Measurements from ENCODE around the gene RALGPS1.

Gene RALGPS1

DNA sequence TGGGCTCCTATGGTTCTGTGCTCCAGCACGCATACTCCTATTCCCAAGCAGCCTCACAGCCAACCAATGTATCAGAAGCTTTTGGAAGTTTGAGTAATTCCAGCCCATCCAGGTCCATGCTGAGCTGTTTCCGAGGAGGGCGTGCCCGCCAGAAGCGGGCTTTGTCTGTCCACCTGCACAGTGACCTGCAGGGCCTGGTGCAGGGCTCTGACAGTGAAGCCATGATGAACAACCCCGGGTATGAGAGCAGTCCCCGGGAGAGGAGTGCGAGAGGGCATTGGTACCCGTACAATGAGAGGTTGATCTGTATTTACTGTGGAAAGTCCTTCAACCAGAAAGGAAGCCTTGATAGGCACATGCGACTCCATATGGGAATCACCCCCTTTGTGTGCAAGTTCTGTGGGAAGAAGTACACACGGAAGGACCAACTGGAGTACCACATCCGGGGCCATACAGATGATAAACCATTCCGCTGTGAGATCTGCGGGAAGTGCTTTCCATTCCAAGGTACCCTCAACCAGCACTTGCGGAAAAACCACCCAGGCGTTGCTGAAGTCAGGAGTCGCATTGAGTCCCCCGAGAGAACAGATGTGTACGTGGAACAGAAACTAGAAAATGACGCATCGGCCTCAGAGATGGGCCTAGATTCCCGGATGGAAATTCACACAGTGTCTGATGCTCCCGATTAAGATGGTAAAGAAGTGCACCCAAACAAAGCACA is 34.2 kb upstream of the RALGPS1 start:
- H3K36me3 ChIP-seq: peaks cover 65% of the 10 kb centered on the region
- no peak overlapping the region for H3K4me3 ChIP-seq
- no peaks in the 10 kb centered on the region for H3K4me1 ChIP-seq
- H4K20me1 ChIP-seq: peaks cover 90% of the 10 kb centered on the region
- no peak overlapping the region for H3K9ac ChIP-seq
- no peaks in the 10 kb centered on the region for H3K27me3 ChIP-seq
- no peak for TF ChIP-seq Cebpa-rat (IDR thresholded peaks at IDR 0.05)
- H3K27ac ChIP-seq: no peak overlapping the region
- H3K4me2 ChIP-seq: no peak overlapping the region
- no peaks in the 10 kb centered on the region for H3K9me3 ChIP-seq

DNA sequence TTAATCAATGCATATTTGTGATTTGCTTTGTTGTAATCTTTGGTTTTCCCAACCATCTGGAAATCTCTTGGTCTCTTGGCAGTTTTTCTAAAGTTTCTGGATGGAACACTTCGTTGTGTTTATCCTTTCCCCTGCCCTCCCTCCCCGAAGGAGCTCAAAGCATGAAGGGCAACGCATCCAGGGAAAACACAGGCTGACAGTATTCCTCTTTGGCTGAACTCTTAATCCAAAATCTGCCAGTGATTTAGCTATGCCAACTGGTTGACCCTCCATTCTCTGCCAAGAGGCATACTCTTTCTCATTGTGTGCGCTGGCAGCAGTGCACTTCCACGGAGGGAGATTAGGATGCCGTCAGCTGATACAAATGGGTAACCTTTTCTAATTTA is 33.6 kb upstream of the RALGPS1 start:
- H3K4me2 ChIP-seq: no peak overlapping the region
- no peak overlapping the region for H3K4me3 ChIP-seq
- TF ChIP-seq Cebpa-rat (IDR thresholded peaks at IDR 0.05): no peak
- peaks cover 95% of the 10 kb centered on the region for H4K20me1 ChIP-seq
- H3K9ac ChIP-seq: no peak overlapping the region
- no peaks in the 10 kb centered on the region for H3K4me1 ChIP-seq
- no peak overlapping the region for H3K27ac ChIP-seq
- H3K27me3 ChIP-seq: no peaks in the 10 kb centered on the region
- H3K9me3 ChIP-seq: no peaks in the 10 kb centered on the region
- H3K36me3 ChIP-seq: peaks cover 68% of the 10 kb centered on the region

GRCh38 chr9:126882746-126883145 is 31.8 kb upstream of the RALGPS1 start:
- TF ChIP-seq Cebpa-rat (IDR thresholded peaks at IDR 0.05): no peak
- peaks cover 90% of the 10 kb centered on the region for H4K20me1 ChIP-seq
- no peak overlapping the region for H3K4me2 ChIP-seq
- H3K27me3 ChIP-seq: no peaks in the 10 kb centered on the region
- H3K4me1 ChIP-seq: no peaks in the 10 kb centered on the region
- no peak overlapping the region for H3K9ac ChIP-seq
- no peaks in the 10 kb centered on the region for H3K9me3 ChIP-seq
- H3K27ac ChIP-seq: no peak overlapping the region
- peaks cover 72% of the 10 kb centered on the region for H3K36me3 ChIP-seq
- no peak overlapping the region for H3K4me3 ChIP-seq

DNA sequence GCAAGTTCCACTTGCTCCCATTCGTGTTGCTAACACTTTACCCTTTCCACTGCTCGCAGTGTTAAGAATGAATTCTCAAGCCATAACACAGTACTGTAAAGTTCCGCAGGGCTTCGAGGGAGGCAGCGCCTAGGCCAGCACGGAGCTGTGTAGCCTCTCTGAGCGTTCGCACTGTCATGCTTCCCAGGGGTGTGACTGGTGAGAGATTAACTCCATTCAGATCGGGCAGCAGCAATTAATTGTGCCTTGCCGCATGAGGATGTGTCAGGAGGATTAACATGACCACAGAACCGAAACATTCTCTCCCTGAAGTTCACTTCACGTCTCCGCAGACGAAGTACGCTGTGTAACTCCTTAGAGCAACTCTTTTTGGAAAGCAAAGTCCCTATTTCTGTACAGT is 30.9 kb upstream of the RALGPS1 start:
- Histone ChIP-seq H3K36me3 (peaks cover 64% of the 10 kb centered on the region), H4K20me1 (peaks cover 82% of the 10 kb centered on the region), H3K4me1 (no peaks in the 10 kb centered on the region), H3K9me3 (no peaks in the 10 kb centered on the region), H3K27ac (no peak overlapping the region), H3K9ac (no peak overlapping the region), H3K4me3 (no peak overlapping the region), H3K4me2 (no peak overlapping the region), H3K27me3 (no peaks in the 10 kb centered on the region)
- TF ChIP-seq Cebpa-rat (IDR thresholded peaks at IDR 0.05): no peak

DNA sequence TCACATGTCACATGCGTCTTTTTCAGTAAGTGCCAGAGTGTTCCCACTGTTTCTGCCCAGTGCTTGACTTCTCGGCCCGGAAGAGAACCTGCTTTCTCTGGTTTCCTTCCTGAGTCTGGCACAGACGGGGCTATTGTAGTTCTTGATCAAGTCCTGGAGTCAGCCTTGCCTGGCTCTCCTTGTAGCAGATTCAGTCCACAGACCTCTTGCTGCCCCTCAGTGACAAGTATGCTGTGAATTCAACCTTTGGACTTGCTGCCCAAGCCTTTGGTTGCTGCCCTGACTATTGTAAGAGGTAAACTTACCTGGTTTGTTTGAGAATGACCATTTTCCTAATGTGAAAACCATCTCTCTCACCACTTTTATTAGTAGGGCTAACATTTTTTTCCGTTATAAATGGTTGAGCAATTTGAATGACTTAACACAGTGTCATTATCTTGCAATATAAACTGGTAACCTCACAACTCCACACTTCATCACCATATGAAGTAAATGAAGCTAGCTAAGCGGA is 29.4 kb upstream of the RALGPS1 start:
- H3K27ac ChIP-seq: no peak overlapping the region
- H3K36me3 ChIP-seq: peaks cover 53% of the 10 kb centered on the region
- no peak overlapping the region for H3K9ac ChIP-seq
- no peak for TF ChIP-seq Cebpa-rat (IDR thresholded peaks at IDR 0.05)
- H4K20me1 ChIP-seq: peaks cover 67% of the 10 kb centered on the region
- no peaks in the 10 kb centered on the region for H3K27me3 ChIP-seq
- H3K4me3 ChIP-seq: no peak overlapping the region
- H3K4me2 ChIP-seq: no peak overlapping the region
- no peaks in the 10 kb centered on the region for H3K4me1 ChIP-seq
- no peaks in the 10 kb centered on the region for H3K9me3 ChIP-seq

GRCh38 chr9:126886034-126886822 is 28.4 kb upstream of the RALGPS1 start:
- H3K4me2 ChIP-seq: no peak overlapping the region
- H3K27ac ChIP-seq: no peak overlapping the region
- no peak for TF ChIP-seq Cebpa-rat (IDR thresholded peaks at IDR 0.05)
- H3K4me1 ChIP-seq: no peaks in the 10 kb centered on the region
- H3K27me3 ChIP-seq: no peaks in the 10 kb centered on the region
- H4K20me1 ChIP-seq: peaks cover 58% of the 10 kb centered on the region
- H3K9ac ChIP-seq: no peak overlapping the region
- H3K9me3 ChIP-seq: no peaks in the 10 kb centered on the region
- no peak overlapping the region for H3K4me3 ChIP-seq
- peaks cover 43% of the 10 kb centered on the region for H3K36me3 ChIP-seq

GRCh38 chr9:126886897-126887296 is 27.7 kb upstream of the RALGPS1 start:
- no peaks in the 10 kb centered on the region for H3K4me1 ChIP-seq

DNA sequence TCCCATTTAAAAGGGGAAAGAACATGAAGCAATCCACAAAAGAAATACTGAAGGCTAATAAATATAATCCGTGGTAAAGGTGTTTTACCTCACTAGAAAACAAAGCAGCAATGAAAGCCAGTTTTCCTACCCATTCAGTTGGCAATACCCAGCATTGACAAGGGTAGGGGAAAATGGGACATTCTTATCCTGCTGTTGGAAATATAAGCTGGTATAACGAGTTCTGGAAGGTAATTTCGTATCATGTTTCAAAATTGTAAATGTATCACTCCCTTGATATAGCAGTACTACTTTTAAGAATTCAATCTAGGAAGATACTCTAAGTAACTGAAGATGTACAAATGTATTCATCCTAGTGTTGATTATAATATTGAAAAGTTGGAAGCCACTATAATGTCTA is 22.9 kb upstream of the RALGPS1 start:
- no peak overlapping the region for H3K4me3 ChIP-seq
- H4K20me1 ChIP-seq: peaks cover 3% of the 10 kb centered on the region; the same call in 1 of the 2 replicates
- no peak overlapping the region for H3K4me2 ChIP-seq
- no peaks in the 10 kb centered on the region for H3K9me3 ChIP-seq
- TF ChIP-seq Cebpa-rat (IDR thresholded peaks at IDR 0.05): no peak
- H3K36me3 ChIP-seq: peaks cover 1% of the 10 kb centered on the region
- no peak overlapping the region for H3K27ac ChIP-seq
- H3K27me3 ChIP-seq: no peaks in the 10 kb centered on the region
- H3K9ac ChIP-seq: no peak overlapping the region
- H3K4me1 ChIP-seq: no peaks in the 10 kb centered on the region

More at GRCh38 chr9:126886897-126887296, 27.7 kb upstream of the RALGPS1 start:
- Histone ChIP-seq H3K36me3 (peaks cover 37% of the 10 kb centered on the region), H3K27me3 (no peaks in the 10 kb centered on the region), H3K9me3 (no peaks in the 10 kb centered on the region), H3K4me3 (no peak overlapping the region), H3K4me2 (no peak overlapping the region), H3K27ac (no peak overlapping the region), H3K9ac (no peak overlapping the region), H4K20me1 (peaks cover 51% of the 10 kb centered on the region)
- TF ChIP-seq Cebpa-rat (IDR thresholded peaks at IDR 0.05): no peak

GRCh38 chr9:126893079-126893478 is 21.5 kb upstream of the RALGPS1 start:
- TF ChIP-seq Cebpa-rat (IDR thresholded peaks at IDR 0.05): no peak
- no peaks in the 10 kb centered on the region for H3K27me3 ChIP-seq
- H3K27ac ChIP-seq: no peak overlapping the region
- no peak overlapping the region for H3K9ac ChIP-seq
- no peak overlapping the region for H3K4me2 ChIP-seq
- no peaks in the 10 kb centered on the region for H3K9me3 ChIP-seq
- no peaks in the 10 kb centered on the region for H4K20me1 ChIP-seq
- no peaks in the 10 kb centered on the region for H3K36me3 ChIP-seq
- no peak overlapping the region for H3K4me3 ChIP-seq
- H3K4me1 ChIP-seq: no peaks in the 10 kb centered on the region

DNA sequence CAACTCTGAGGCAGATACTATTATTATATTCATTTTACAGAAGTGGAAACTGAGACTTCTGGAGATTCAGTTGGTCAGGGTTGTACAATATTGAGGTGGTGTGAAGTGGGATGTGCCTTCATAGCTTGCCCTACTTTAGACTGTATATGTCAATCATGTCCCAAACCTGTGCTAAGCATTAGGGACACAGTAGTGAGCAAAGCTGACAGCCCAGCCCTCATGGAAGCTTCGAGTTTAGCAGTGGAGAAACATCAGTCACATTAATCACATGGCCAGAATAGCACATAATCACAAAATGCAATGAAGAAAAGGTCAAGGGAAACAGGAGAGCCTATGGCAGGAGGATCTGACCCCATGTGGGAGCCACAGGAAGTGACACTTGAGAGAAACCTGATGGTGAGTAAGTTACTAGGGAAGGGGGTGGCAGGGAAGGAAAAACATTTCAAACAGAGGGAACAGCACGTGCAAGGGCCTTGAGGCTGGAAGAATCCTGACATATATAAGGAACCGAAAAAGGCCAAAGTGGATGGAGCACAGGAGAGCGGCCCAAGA is 20.5 kb upstream of the RALGPS1 start:
- no peak for TF ChIP-seq Cebpa-rat (IDR thresholded peaks at IDR 0.05)
- Histone ChIP-seq H3K4me2 (no peak overlapping the region), H4K20me1 (no peaks in the 10 kb centered on the region)

More for the DNA sequence above, 20.5 kb upstream of the RALGPS1 start:
- Histone ChIP-seq H3K4me3 (no peak overlapping the region), H3K27me3 (no peaks in the 10 kb centered on the region), H3K27ac (no peak overlapping the region), H3K4me1 (no peaks in the 10 kb centered on the region), H3K9ac (no peak overlapping the region), H3K9me3 (no peaks in the 10 kb centered on the region), H3K36me3 (no peaks in the 10 kb centered on the region)
